H9 (cell line): ENCODE data around the gene SHLD2. TPM values are rescaled to one million over a fixed set of nuclear protein-coding genes. Genes with fewer than 3 reads are reported as not detected.
A peak's percentile ranks its signal among the peaks of the same experiment; 100 is the strongest.

Source experiments
- DNase-seq: peaks from one replicate; pipeline ENCODE4 v3.0.0-alpha.2; 2017
- H2AFZ ChIP-seq: one replicate; pipeline ENCODE4 v1.6.1; 2013; ENCODE audit warnings: mild to moderate bottlenecking, low read length, control low read depth, moderate library complexity
- H2AK5ac ChIP-seq: 2 replicates; pipeline ENCODE4 v1.6.1; 2013; ENCODE audit warnings: low read length, control low read depth, mixed read lengths; ENCODE audit not compliant: insufficient read length
- H2BK120ac ChIP-seq: one replicate; pipeline ENCODE4 v1.6.1; 2013; ENCODE audit warnings: low read depth, mild to moderate bottlenecking, low read length, control low read depth, inconsistent platforms; ENCODE audit not compliant: poor library complexity, severe bottlenecking
- H2BK12ac ChIP-seq: 2 replicates; pipeline ENCODE4 v1.6.1; 2013; ENCODE audit warnings: low read length, control low read depth, mixed read lengths, low read depth; ENCODE audit not compliant: insufficient read length
- H2BK15ac ChIP-seq: 2 replicates; pipeline ENCODE4 v1.6.1; 2013; ENCODE audit warnings: low read depth, low read length, control low read depth
- H2BK20ac ChIP-seq: one replicate; pipeline ENCODE4 v1.6.1; 2013; ENCODE audit warnings: low read depth, mild to moderate bottlenecking, low read length, control low read depth, inconsistent platforms; ENCODE audit not compliant: poor library complexity, severe bottlenecking
- H2BK5ac ChIP-seq: 2 replicates; pipeline ENCODE4 v1.6.1; 2013; ENCODE audit warnings: low read length, control low read depth, mixed read lengths; ENCODE audit not compliant: insufficient read length
- H3K14ac ChIP-seq: 2 replicates; pipeline ENCODE4 v1.6.1; 2013; ENCODE audit warnings: low read length, control low read depth; ENCODE audit not compliant: insufficient read depth
- H3K18ac ChIP-seq: 2 replicates; pipeline ENCODE4 v1.6.1; 2013; ENCODE audit warnings: low read depth, mild to moderate bottlenecking, mixed read lengths, low read length, control low read depth; ENCODE audit not compliant: insufficient read length
- H3K23ac ChIP-seq: 2 replicates; pipeline ENCODE4 v1.6.1; 2013; ENCODE audit warnings: low read length, control low read depth, mixed read lengths, low read depth; ENCODE audit not compliant: insufficient read length
- H3K23me2 ChIP-seq: 2 replicates; pipeline ENCODE4 v1.6.1; 2013; ENCODE audit warnings: low read depth, mild to moderate bottlenecking, mixed read lengths, low read length, control low read depth; ENCODE audit not compliant: insufficient read length, poor library complexity, severe bottlenecking
- H3K27ac ChIP-seq: 2 replicates; pipeline ENCODE4 v1.5.1; 2013; ENCODE audit warnings: low read length, control low read depth, mixed read lengths, low read depth; ENCODE audit not compliant: insufficient read length
- H3K27me3 ChIP-seq: 2 replicates; pipeline ENCODE4 v1.6.1; 2013; ENCODE audit warnings: low read length, control low read depth, inconsistent platforms; ENCODE audit not compliant: insufficient read depth
- H3K4ac ChIP-seq: 2 replicates; pipeline ENCODE4 v1.6.1; 2013; ENCODE audit warnings: low read depth, mild to moderate bottlenecking, control low read depth, inconsistent platforms, low read length, moderate library complexity
- H3K4me1 ChIP-seq: 2 replicates; pipeline ENCODE4 v1.6.1; 2013; ENCODE audit warnings: low read length, control low read depth, inconsistent platforms; ENCODE audit not compliant: insufficient read depth
- H3K4me2 ChIP-seq: 2 replicates; pipeline ENCODE4 v1.6.1; 2013; ENCODE audit warnings: low read length, control low read depth, mixed read lengths; ENCODE audit not compliant: insufficient read length, insufficient read depth
- H3K56ac ChIP-seq: 2 replicates; pipeline ENCODE4 v1.6.1; 2013; ENCODE audit warnings: low read depth, mild to moderate bottlenecking, mixed read lengths, low read length, control low read depth; ENCODE audit not compliant: insufficient read length
- H3K79me1 ChIP-seq: 2 replicates; pipeline ENCODE4 v1.6.1; 2013; ENCODE audit warnings: low read depth, mild to moderate bottlenecking, moderate library complexity, low read length, control low read depth, inconsistent platforms; ENCODE audit not compliant: insufficient read depth, poor library complexity, severe bottlenecking
- H3K79me2 ChIP-seq: 2 replicates; pipeline ENCODE4 v1.6.1; 2013; ENCODE audit warnings: low read length, control low read depth, inconsistent platforms; ENCODE audit not compliant: insufficient read depth
- H3K9ac ChIP-seq: 2 replicates; pipeline ENCODE4 v1.6.1; 2013; ENCODE audit warnings: low read length, control low read depth, mixed read lengths; ENCODE audit not compliant: insufficient read length; ENCODE audit errors: extremely low read depth
- H3K9me3 ChIP-seq: one replicate; pipeline ENCODE4 v1.6.1; 2013; ENCODE audit warnings: low read depth, low read length, inconsistent platforms; ENCODE audit not compliant: control insufficient read depth
- H3T11ph ChIP-seq: one replicate; pipeline ENCODE4 v1.6.1; 2013; ENCODE audit warnings: mild to moderate bottlenecking, low read length, control low read depth, inconsistent platforms
- H4K20me1 ChIP-seq: one replicate; pipeline ENCODE4 v1.6.1; 2013; ENCODE audit not compliant: control insufficient read depth, insufficient read length, insufficient read depth
- H4K5ac ChIP-seq: 2 replicates; pipeline ENCODE4 v1.6.1; 2013; ENCODE audit warnings: low read depth, mild to moderate bottlenecking, mixed read lengths, low read length, control low read depth; ENCODE audit not compliant: insufficient read length
- H4K8ac ChIP-seq: replicated peaks from 2 replicates; pipeline ENCODE4 v1.6.1; 2013; ENCODE audit warnings: low read length, control low read depth, mixed read lengths, low read depth; ENCODE audit not compliant: insufficient read length
- H4K91ac ChIP-seq: 2 replicates; pipeline ENCODE4 v1.6.1; 2013; ENCODE audit warnings: low read depth, mild to moderate bottlenecking, moderate library complexity, mixed read lengths, low read length, control low read depth; ENCODE audit not compliant: insufficient read length
- H3K27ac Mint-ChIP-seq, 3 experiments: 2 replicates in 2 of 3; 3 replicates in 1 of 3; pipeline ENCODE4 v1.8.0; 2020 to 2021; ENCODE audit warnings: mixed read lengths in 3 of 3, mild to moderate bottlenecking in 1 of 3, moderate library complexity in 1 of 3
- H3K27me3 Mint-ChIP-seq: 2 replicates; pipeline ENCODE4 v1.8.0; 2021; ENCODE audit warnings: low read depth, mild to moderate bottlenecking, moderate library complexity, mixed read lengths
- H3K36me3 Mint-ChIP-seq, 3 experiments: 2 replicates in 2 of 3; 3 replicates in 1 of 3; pipeline ENCODE4 v1.8.0; 2020 to 2021; ENCODE audit warnings: low read depth in 3 of 3, mixed read lengths in 3 of 3; ENCODE audit not compliant: insufficient read depth in 1 of 3
- H3K4me1 Mint-ChIP-seq, 2 experiments: 2 replicates each; pipeline ENCODE4 v1.8.0; 2020; ENCODE audit warnings: mixed read lengths in 2 of 2
- H3K4me3 Mint-ChIP-seq, 2 experiments: 2 replicates in 1 of 2; 3 replicates in 1 of 2; pipeline ENCODE4 v1.8.0; 2020 to 2021; ENCODE audit warnings: mild to moderate bottlenecking in 2 of 2, mixed read lengths in 2 of 2, moderate library complexity in 1 of 2
- H3K9me3 Mint-ChIP-seq, 2 experiments: 2 replicates in 1 of 2; 3 replicates in 1 of 2; pipeline ENCODE4 v1.8.0; 2020; ENCODE audit warnings: mild to moderate bottlenecking in 2 of 2, mixed read lengths in 2 of 2, moderate library complexity in 1 of 2
- WGBS: extraction: QIAGEN DNeasy Blood & Tissue Kit; methylation state at CpG from one replicate; pipeline ENCODE4 v1.1.7; 2013; ENCODE audit warnings: missing lambda C conversion rate, low lambda C conversion rate, mixed read lengths; ENCODE audit not compliant: insufficient read length; ENCODE audit errors: extremely low coverage; 5-methylcytosine and 5-hydroxymethylcytosine counted together
- total RNA-seq: library from RNA; stranded (reverse); gene quantifications from 2 replicates; pipeline ENCODE4 v1.2.1, GENCODE V29; 2021
- TF ChIP-seq, protein P1 (sequence below): fragments of 200-600 bp; sonication (generic); conservative IDR thresholded peaks from 3 replicates; pipeline ENCODE4 v1.8.0; 2021; ENCODE audit warnings: antibody characterized with exemption, mild to moderate bottlenecking

The SHLD2 gene
- total RNA-seq, 1 experiment from 2014 or later = 27.8 TPM

DNA sequence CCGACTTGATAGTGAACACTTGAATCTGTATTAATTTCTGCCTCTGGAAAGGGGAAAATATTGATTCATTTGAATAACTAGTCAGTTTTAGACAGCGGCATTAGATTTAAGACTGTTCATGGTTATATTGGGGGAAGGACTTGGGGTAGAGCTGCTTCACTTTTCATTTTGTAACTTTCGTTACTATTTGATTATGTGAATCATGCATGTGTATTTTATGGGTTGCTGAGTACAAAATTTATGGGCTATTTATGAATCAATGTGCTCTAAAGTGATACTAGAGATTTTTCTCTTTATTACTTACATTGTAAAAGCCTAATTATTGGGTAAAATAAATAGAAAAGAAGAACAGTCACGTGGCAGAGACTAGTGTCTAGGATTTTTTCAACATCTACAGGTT is 5.3 kb upstream of the SHLD2 start:
- WGBS = no CpG with 5 or more reads among the region's 4 CpGs
- TF ChIP-seq, protein P1, sequence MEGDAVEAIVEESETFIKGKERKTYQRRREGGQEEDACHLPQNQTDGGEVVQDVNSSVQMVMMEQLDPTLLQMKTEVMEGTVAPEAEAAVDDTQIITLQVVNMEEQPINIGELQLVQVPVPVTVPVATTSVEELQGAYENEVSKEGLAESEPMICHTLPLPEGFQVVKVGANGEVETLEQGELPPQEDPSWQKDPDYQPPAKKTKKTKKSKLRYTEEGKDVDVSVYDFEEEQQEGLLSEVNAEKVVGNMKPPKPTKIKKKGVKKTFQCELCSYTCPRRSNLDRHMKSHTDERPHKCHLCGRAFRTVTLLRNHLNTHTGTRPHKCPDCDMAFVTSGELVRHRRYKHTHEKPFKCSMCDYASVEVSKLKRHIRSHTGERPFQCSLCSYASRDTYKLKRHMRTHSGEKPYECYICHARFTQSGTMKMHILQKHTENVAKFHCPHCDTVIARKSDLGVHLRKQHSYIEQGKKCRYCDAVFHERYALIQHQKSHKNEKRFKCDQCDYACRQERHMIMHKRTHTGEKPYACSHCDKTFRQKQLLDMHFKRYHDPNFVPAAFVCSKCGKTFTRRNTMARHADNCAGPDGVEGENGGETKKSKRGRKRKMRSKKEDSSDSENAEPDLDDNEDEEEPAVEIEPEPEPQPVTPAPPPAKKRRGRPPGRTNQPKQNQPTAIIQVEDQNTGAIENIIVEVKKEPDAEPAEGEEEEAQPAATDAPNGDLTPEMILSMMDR = no peak

More for the DNA sequence above, 5.3 kb upstream of the SHLD2 start:
- H4K91ac ChIP-seq = no peak overlapping the region
- no peak overlapping the region for H2AK5ac ChIP-seq
- no peaks in the 10 kb centered on the region for H3K27me3 ChIP-seq
- H4K5ac ChIP-seq = no peak overlapping the region
- H3K14ac ChIP-seq = no peak overlapping the region
- no peak overlapping the region for H3K4me2 ChIP-seq
- peaks cover 3% of the 10 kb centered on the region for H3K23me2 ChIP-seq
- no peak overlapping the region for H3K4me3 Mint-ChIP-seq
- H2BK5ac ChIP-seq = no peak overlapping the region
- H3K79me1 ChIP-seq = no peaks in the 10 kb centered on the region
- DNase-seq = no peak
- no peak overlapping the region for H3K9ac ChIP-seq
- peak overlapping the region in 1 of 3 experiments; percentile 70; a peak in 1 of 7 replicates for H3K27ac Mint-ChIP-seq
- H4K20me1 ChIP-seq = no peaks in the 10 kb centered on the region
- H3K27me3 Mint-ChIP-seq = no peaks in the 10 kb centered on the region
- peaks cover 18 to 34% (median 28%) of the 10 kb centered on the region in 3 experiments for H3K36me3 Mint-ChIP-seq
- no peak overlapping the region for H3K18ac ChIP-seq
- no peaks in the 10 kb centered on the region for H3K9me3 ChIP-seq
- H3K9me3 Mint-ChIP-seq = peaks cover 0 to 3% of the 10 kb centered on the region in 2 experiments; a peak in 1 of 5 replicates
- H2BK15ac ChIP-seq = no peak overlapping the region
- H4K8ac ChIP-seq = no peak overlapping the region
- no peak overlapping the region for H3K23ac ChIP-seq
- no peak overlapping the region for H3K56ac ChIP-seq
- no peak overlapping the region for H3K27ac ChIP-seq
- H2BK120ac ChIP-seq = no peak overlapping the region
- peaks cover 33 to 39% of the 10 kb centered on the region in 2 experiments for H3K4me1 Mint-ChIP-seq
- no peak overlapping the region for H2BK12ac ChIP-seq
- no peak overlapping the region for H3K4ac ChIP-seq
- H3K4me1 ChIP-seq = no peaks in the 10 kb centered on the region
- H3K79me2 ChIP-seq = peaks cover 10% of the 10 kb centered on the region
- H2BK20ac ChIP-seq = no peak overlapping the region
- H3T11ph ChIP-seq = no peak overlapping the region
- no peak overlapping the region for H2AFZ ChIP-seq
